Endothelial cell of umbilical vein (primary cell): ENCODE measurements around the gene HDAC3. TPM values are rescaled to one million over a fixed set of nuclear protein-coding genes. Genes with fewer than 3 reads are reported as not detected.
A peak's percentile ranks its signal among the peaks of the same experiment; 100 is the strongest.

ENCODE experiments used
- BruUV-seq: library from RNA; stranded (reverse); fragments of 400-500 nt; replicated peaks from 2 replicates; lab custom pipeline; 2021; lab: Mats Ljungman, UMichigan
- CTCF ChIA-PET: fragments of 300-600, 350-600 bp; sonication (Branson Sonifier 250); formaldehyde crosslinking; loops from one replicate; lab custom pipeline; 2021; ENCODE audit warnings: antibody characterized with exemption, inconsistent platforms; lab: Charles Lee
- POLR2A ChIA-PET: fragments of 300-600, 350-600 bp; sonication (Branson Sonifier 250); formaldehyde crosslinking; loops from one replicate; lab custom pipeline; 2021; ENCODE audit warnings: antibody characterized with exemption, inconsistent platforms; lab: Charles Lee
- DNase-seq: peaks from one replicate; pipeline ENCODE4 v3.0.0-alpha.2; 2011; ENCODE audit warnings: low read depth, low spot score
- FAIRE-seq: peaks from 2 replicates; lab custom pipeline; 2011; peaks lifted over from hg19 to GRCh38; lab: Jason Lieb, UNC
- H2AFZ ChIP-seq: 2 replicates; pipeline ENCODE4 v1.6.0; 2012; ENCODE audit warnings: low read depth, low read length, control low read depth, inconsistent platforms
- H3K27ac ChIP-seq: 2 replicates; pipeline ENCODE4 v1.5.1; 2011; ENCODE audit warnings: low read depth, mild to moderate bottlenecking, control low read depth, low read length, moderate library complexity; ENCODE audit not compliant: insufficient read depth
- H3K27me3 ChIP-seq, 2 experiments: 2 replicates each; pipeline versions ENCODE4 v1.6.0 to v1.6.1; 2011; ENCODE audit warnings: low read length in 2 of 2, mixed read lengths in 1 of 2; ENCODE audit not compliant: control insufficient read depth in 2 of 2, insufficient read depth in 2 of 2
- H3K36me3 ChIP-seq, 2 experiments: 2 replicates in 1 of 2; 3 replicates in 1 of 2; pipeline ENCODE4 v1.5.1; 2011; ENCODE audit warnings: low read length in 2 of 2, mild to moderate bottlenecking in 1 of 2, moderate library complexity in 1 of 2; ENCODE audit not compliant: control insufficient read depth in 2 of 2, insufficient read depth in 2 of 2; ENCODE audit errors: extremely low read depth in 1 of 2
- H3K4me1 ChIP-seq: 3 replicates; pipeline ENCODE4 v1.5.1; 2011; ENCODE audit warnings: mild to moderate bottlenecking, low read length; ENCODE audit not compliant: control insufficient read depth, insufficient read depth; ENCODE audit errors: extremely low read depth
- H3K4me2 ChIP-seq: 2 replicates; pipeline ENCODE4 v1.6.1; 2011; ENCODE audit warnings: low read length, control low read depth, mixed read lengths; ENCODE audit not compliant: insufficient read depth
- H3K4me3 ChIP-seq, 3 experiments: fragments of 200-600 bp in 1 of 3; sonication (generic), shearing (Covaris generic) in 1 of 3; replicated peaks in 1 of 3; 2 replicates each; pipeline ENCODE4 v1.5.1; 2011 to 2016; ENCODE audit warnings: control low read depth in 3 of 3, low read length in 3 of 3, mild to moderate bottlenecking in 2 of 3, inconsistent platforms in 1 of 3, low read depth in 1 of 3, moderate library complexity in 1 of 3; ENCODE audit not compliant: insufficient read depth in 1 of 3
- H3K79me2 ChIP-seq: 2 replicates; pipeline ENCODE4 v1.6.0; 2012; ENCODE audit warnings: low read length, inconsistent platforms; ENCODE audit not compliant: control insufficient read depth, insufficient read depth
- H3K9ac ChIP-seq: replicated peaks from 2 replicates; pipeline ENCODE3; 2011; ENCODE audit warnings: low read length, control low read depth; ENCODE audit not compliant: insufficient read depth; ENCODE audit errors: extremely low read depth
- H3K9me1 ChIP-seq: replicated peaks from 3 replicates; pipeline ENCODE4 v1.6.0; 2011; ENCODE audit warnings: mild to moderate bottlenecking, low read length; ENCODE audit not compliant: control insufficient read depth, insufficient read depth; ENCODE audit errors: extremely low read depth
- H3K9me3 ChIP-seq: replicated peaks from 2 replicates; pipeline ENCODE4 v1.5.1; 2012; ENCODE audit warnings: low read length, inconsistent platforms; ENCODE audit not compliant: control insufficient read depth, insufficient read depth
- H4K20me1 ChIP-seq: replicated peaks from 2 replicates; pipeline ENCODE3; 2011; ENCODE audit warnings: mild to moderate bottlenecking, low read length; ENCODE audit not compliant: control insufficient read depth, insufficient read depth; ENCODE audit errors: extremely low read depth
- CTCF ChIP-seq, 2 donors: IDR thresholded peaks; 1 replicate in 1 of 2; 2 replicates in 1 of 2; pipeline ENCODE4 v1.5.1; 2011; ENCODE audit warnings: low read length in 2 of 2, mild to moderate bottlenecking in 2 of 2, moderate library complexity in 2 of 2, control low read depth in 1 of 2, inconsistent platforms in 1 of 2, low read depth in 1 of 2; ENCODE audit not compliant: insufficient read depth in 1 of 2; ENCODE audit errors: extremely low read depth in 1 of 2
- EZH2 ChIP-seq: IDR thresholded peaks from 2 replicates; pipeline ENCODE4 v1.6.1; 2012; ENCODE audit warnings: borderline replicate concordance, low read depth, mild to moderate bottlenecking, moderate library complexity, low read length, inconsistent platforms; ENCODE audit not compliant: severe bottlenecking
- JUN ChIP-seq: IDR thresholded peaks from 2 replicates; pipeline ENCODE4 v1.6.1; 2011; ENCODE audit warnings: borderline replicate concordance, low read depth; ENCODE audit not compliant: insufficient read length, insufficient read depth
- MAX ChIP-seq: IDR thresholded peaks from 2 replicates; pipeline ENCODE4 v1.6.1; 2011; ENCODE audit not compliant: insufficient read depth, insufficient read length
- POLR2A ChIP-seq: IDR thresholded peaks from 2 replicates; pipeline ENCODE4 v1.6.1; 2012; ENCODE audit warnings: low read depth, mild to moderate bottlenecking, control low read depth, low read length
- dilution Hi-C: fragments of 300-500 bp; cut with MboI; formaldehyde crosslinking; loops from one replicate; pipeline ENCODE4 v1.15.0; 2019; ENCODE audit warnings: low sequenced_read_pairs; ENCODE audit not compliant: extremely low pct_ligation_motif_present
- intact Hi-C: fragments of 100-400 bp; cut with micrococcal nuclease; formaldehyde crosslinking; loops from one replicate; pipeline ENCODE4 v1.10.0; 2022
- polyA plus RNA-seq, 4 experiments: library from polyadenylated mRNA; depleted of rRNA in 3 of 4; stranded (reverse) in 3 of 4; unstranded in 1 of 4; fragments of >200 nt; gene quantifications; 2 replicates each; pipeline versions ENCODE4 v1.2.1 to v1.2.3, GENCODE V29; 2011 to 2012; ENCODE audit warnings: missing spikeins in 1 of 4
- total RNA-seq: library from RNA; stranded (reverse); gene quantifications from 2 replicates; pipeline ENCODE4 v1.2.3, GENCODE V29; 2021

The HDAC3 gene
- total and polyA plus RNA-seq, 2 donors (not counting 3 experiments of a cell fraction or from before 2014, with no cell fraction given) = 58.5 to 75.5 TPM

GRCh38 chr5:141672841-141673813 lies 36.5 kb upstream of the HDAC3 start:
- H3K36me3 ChIP-seq = peaks cover 22 to 57% of the 10 kb centered on the region in 2 experiments
- peaks cover 37% of the 10 kb centered on the region for H3K79me2 ChIP-seq
- H3K9me3 ChIP-seq = no peaks in the 10 kb centered on the region
- H3K9ac ChIP-seq = no peak overlapping the region
- H3K4me1 ChIP-seq = peaks cover 26% of the 10 kb centered on the region
- ChIA-PET POLR2A (interaction anchor here (0.6 kb wide), 1 partner anchor 13 kb away, joined by 3 read pairs; no protein-coding TSS in a partner anchor), CTCF (interaction anchor here (0.6 to 0.9 kb wide), 2 partner anchors 19 to 217 kb away, joined by 3 to 4 read pairs; no protein-coding TSS in a partner anchor)
- no peaks in the 10 kb centered on the region for H3K27me3 ChIP-seq
- intact Hi-C loops (no loop called here), dilution Hi-C loops (no loop called here)
- DNase-seq (no peak), FAIRE-seq (peak; percentile 67)
- H3K27ac ChIP-seq = no peak overlapping the region
- H3K9me1 ChIP-seq = no peaks in the 10 kb centered on the region
- H3K4me3 ChIP-seq = no peak overlapping the region
- no peak overlapping the region for H2AFZ ChIP-seq
- BruUV-seq = no TSS peak
- no peak for TF ChIP-seq MAX
- no peak for TF ChIP-seq JUN
- TF ChIP-seq POLR2A = peak; percentile 28
- no peak for TF ChIP-seq CTCF (IDR thresholded peaks at IDR 0.05; ENCODE audit: extremely low read depth in 1 of 2, insufficient read depth in 1 of 2, low read depth in 1 of 2, low read length in 2 of 2)
- TF ChIP-seq EZH2 = no peak
- H3K4me2 ChIP-seq = no peak overlapping the region
- no peaks in the 10 kb centered on the region for H4K20me1 ChIP-seq
